Fibroblast of the aortic adventitia (primary cell): ENCODE results near the gene VAMP8. TPM values are rescaled to one million over a fixed set of nuclear protein-coding genes. Genes with fewer than 3 reads are reported as not detected.
A peak's percentile ranks its signal among the peaks of the same experiment; 100 is the strongest.
"Not testable (repeated sequence)": the region's sequence is repeated elsewhere in the genome, so short reads cannot be mapped to it uniquely, and the experiment has no call there.

ENCODE experiments used
- DNase-seq: peaks from one replicate; pipeline ENCODE4 v3.0.0-alpha.2; 2010; ENCODE audit warnings: low read depth
- H3K4me3 ChIP-seq: 2 replicates; pipeline ENCODE4 v1.5.1; 2011; ENCODE audit warnings: low read depth, mild to moderate bottlenecking, control low read depth, low read length, moderate library complexity
- CTCF ChIP-seq: IDR thresholded peaks from 2 replicates; pipeline ENCODE4 v1.5.1; 2011; ENCODE audit warnings: mild to moderate bottlenecking, low read length, control low read depth, inconsistent platforms; ENCODE audit not compliant: insufficient read depth
- total RNA-seq: library from RNA; depleted of rRNA; stranded (reverse); fragments of >200 nt; gene quantifications from 2 replicates; pipeline ENCODE4 v1.2.3, GENCODE V29; 2012; ENCODE audit warnings: low replicate concordance

VAMP8 gene
- total RNA-seq, 1 donor = 0.54 TPM

- TF ChIP-seq CTCF = no peak
- DNase-seq = no peak
- no peak overlapping the region for H3K4me3 ChIP-seq
Measured at GRCh38 chr2:85554980-85555612, 22.3 kb upstream of the VAMP8 start.

GRCh38 chr2:85557130-85557529, 20.3 kb upstream of the VAMP8 start:
- DNase-seq = no peak
- no peak overlapping the region for H3K4me3 ChIP-seq
- no peak for TF ChIP-seq CTCF

- H3K4me3 ChIP-seq = no peak overlapping the region
- TF ChIP-seq CTCF = no peak
- no peak for DNase-seq
Measured at GRCh38 chr2:85558160-85558559, 19.2 kb upstream of the VAMP8 start.

GRCh38 chr2:85560403-85560726, 17.0 kb upstream of the VAMP8 start:
- H3K4me3 ChIP-seq = peak overlapping the region; percentile 97
- DNase-seq = not testable (repeated sequence)

GRCh38 chr2:85560812-85561279, 16.5 kb upstream of the VAMP8 start:
- H3K4me3 ChIP-seq = peak overlapping the region; percentile 97
- TF ChIP-seq CTCF = no peak
- no peak for DNase-seq

GRCh38 chr2:85561280-85562212, 15.8 kb upstream of the VAMP8 start, which contains the start of gene GGCX:
GGCX (minus strand) TSS chr2:85561493; CDS start chr2:85561428, 65 bp downstream.
- no peak for TF ChIP-seq CTCF

GRCh38 chr2:85564144-85564563, 13.2 kb upstream of the VAMP8 start:
- TF ChIP-seq CTCF = no peak
- no peak for DNase-seq
- H3K4me3 ChIP-seq = no peak overlapping the region

More at GRCh38 chr2:85561280-85562212, 15.8 kb upstream of the VAMP8 start, which contains the start of gene GGCX:
- peak within 1 kb of the TSS; percentile 97 for H3K4me3 ChIP-seq
- peak; percentile 88 for DNase-seq
